ENCODE results near the gene HAP1.

Gene HAP1

GRCh38 chr17:41766135-41766534, 31.7 kb upstream of the HAP1 start:
- TF ChIP-seq PRDM1 (tag by site-specific recombination; IDR thresholded peaks at IDR 0.05) (peak; percentile 99), ZBTB21 (tag by site-specific recombination; IDR thresholded peaks at IDR 0.05) (no peak), ZNF366 (tag by site-specific recombination; conservative IDR thresholded peaks at IDR 0.05) (peak; percentile 38)
- POLR2A ChIA-PET: no interaction called here
- Histone ChIP-seq H3K9me3 (ENCODE audit: control insufficient read depth, insufficient read depth, low read depth, low read length) (no peaks in the 10 kb centered on the region), H3K4me3 (ENCODE audit: low read depth, low read length) (no peak overlapping the region), H3K4me1 (ENCODE audit: control insufficient read depth, insufficient read depth, low read length) (no peaks in the 10 kb centered on the region), H3K27ac (ENCODE audit: extremely low read depth, low read depth, low read length) (no peak overlapping the region), H3K36me3 (ENCODE audit: control insufficient read depth in 2 of 2, insufficient read depth in 1 of 2, low read length in 2 of 2) (peaks cover 45 to 96% of the 10 kb centered on the region in 2 experiments)
- CTCF ChIA-PET: interaction anchor here (0.6 to 1.0 kb wide), 3 partner anchors 20 to 35 kb away, joined by 3 to 4 read pairs (median 4); partner anchors contain the start of gene JUP

GRCh38 chr17:41763327-41763726, 28.9 kb upstream of the HAP1 start:
- no peak for TF ChIP-seq ZNF366 (tag by site-specific recombination; conservative IDR thresholded peaks at IDR 0.05)
- TF ChIP-seq TCF7L2 (IDR thresholded peaks at IDR 0.05; ENCODE audit: borderline replicate concordance, low read depth, low read length): no peak
- Histone ChIP-seq H3K27ac (ENCODE audit: extremely low read depth, low read depth, low read length) (no peak overlapping the region), H3K4me1 (ENCODE audit: control insufficient read depth, insufficient read depth, low read length) (no peaks in the 10 kb centered on the region), H3K9me3 (ENCODE audit: control insufficient read depth, insufficient read depth, low read depth, low read length) (no peaks in the 10 kb centered on the region), H3K4me3 (ENCODE audit: low read depth, low read length) (no peak overlapping the region), H3K36me3 (ENCODE audit: control insufficient read depth in 2 of 2, insufficient read depth in 1 of 2, low read length in 2 of 2) (peaks cover 46 to 94% of the 10 kb centered on the region in 2 experiments)
- CTCF ChIA-PET: no interaction called here
- POLR2A ChIA-PET: interaction anchor here (0.5 to 2.3 kb wide), 2 partner anchors 23 to 170 kb away, joined by 6 to 13 read pairs; partner anchors contain the start of gene JUP

GRCh38 chr17:41762841-41763240, 28.4 kb upstream of the HAP1 start:
- TF ChIP-seq ZNF792 (tag by site-specific recombination; IDR thresholded peaks at IDR 0.05) (no peak), IKZF3 (tag by site-specific recombination; IDR thresholded peaks at IDR 0.05) (no peak), ZSCAN18 (tag by site-specific recombination; IDR thresholded peaks at IDR 0.05) (no peak), ZNF112 (tag by site-specific recombination; IDR thresholded peaks at IDR 0.05) (no peak), ZNF140 (tag by site-specific recombination; IDR thresholded peaks at IDR 0.05) (no peak), PRDM10 (tag by site-specific recombination; IDR thresholded peaks at IDR 0.05) (no peak), ZNF529 (tag by site-specific recombination; IDR thresholded peaks at IDR 0.05; ENCODE audit: insufficient replicate concordance) (no peak), ZNF202 (tag by site-specific recombination; IDR thresholded peaks at IDR 0.05; ENCODE audit: borderline replicate concordance) (no peak), ZNF791 (tag by site-specific recombination; IDR thresholded peaks at IDR 0.05) (no peak), ZBTB11 (tag by site-specific recombination; conservative IDR thresholded peaks at IDR 0.05; ENCODE audit: low read depth) (no peak), ZSCAN30 (tag by site-specific recombination; IDR thresholded peaks at IDR 0.05) (no peak)
- Histone ChIP-seq H3K27ac (ENCODE audit: extremely low read depth, low read depth, low read length) (no peak overlapping the region), H3K9me3 (ENCODE audit: control insufficient read depth, insufficient read depth, low read depth, low read length) (no peaks in the 10 kb centered on the region), H3K36me3 (ENCODE audit: control insufficient read depth in 2 of 2, insufficient read depth in 1 of 2, low read length in 2 of 2) (peaks cover 45 to 94% of the 10 kb centered on the region in 2 experiments), H3K4me1 (ENCODE audit: control insufficient read depth, insufficient read depth, low read length) (no peaks in the 10 kb centered on the region), H3K4me3 (ENCODE audit: low read depth, low read length) (no peak overlapping the region)
- CTCF ChIA-PET: no interaction called here
- POLR2A ChIA-PET: interaction anchor here (2.3 kb wide), 1 partner anchor 24 kb away, joined by 13 read pairs; the partner anchor contains the start of gene JUP

All from HEK293 (cell line).